Aorta (tissue), 5 donors: ENCODE measurements around the gene FZD4. TPM values are rescaled to one million over a fixed set of nuclear protein-coding genes. Genes with fewer than 3 reads are reported as not detected.
"Not testable (repeated sequence)": the region's sequence is repeated elsewhere in the genome, so short reads cannot be mapped to it uniquely, and the experiment has no call there.

Experiments used
- ATAC-seq: fragments of 200-7000 bp; cut with Tn5 transposase; one replicate; pipeline ENCODE4 v1.9.1; 2022; ENCODE audit warnings: moderate library complexity; ENCODE audit not compliant: low FRiP score
- DNase-seq, 2 donors: peaks; one replicate each; pipeline ENCODE4 v3.0.0-alpha.2; 2020
- H3K27ac ChIP-seq, 2 donors: one replicate each; pipeline ENCODE4 v1.5.1; 2013; ENCODE audit warnings: low read length in 2 of 2, mild to moderate bottlenecking in 2 of 2, moderate library complexity in 2 of 2, control low read depth in 1 of 2, inconsistent platforms in 1 of 2, low read depth in 1 of 2
- H3K27me3 ChIP-seq, 2 donors: one replicate each; pipeline ENCODE4 v1.6.1; 2013; ENCODE audit warnings: control low read depth in 1 of 2, low read length in 1 of 2, mild to moderate bottlenecking in 1 of 2, moderate library complexity in 1 of 2; ENCODE audit not compliant: insufficient read depth in 2 of 2, control insufficient read depth in 1 of 2
- H3K36me3 ChIP-seq, 2 donors: one replicate each; pipeline ENCODE4 v1.6.1; 2013; ENCODE audit warnings: control low read depth in 1 of 2, low read length in 1 of 2, mild to moderate bottlenecking in 1 of 2; ENCODE audit not compliant: insufficient read depth in 2 of 2, control insufficient read depth in 1 of 2
- H3K4me1 ChIP-seq, 2 donors: one replicate each; pipeline ENCODE4 v1.6.1; 2013; ENCODE audit warnings: low read length in 2 of 2, control low read depth in 1 of 2, mild to moderate bottlenecking in 1 of 2, moderate library complexity in 1 of 2; ENCODE audit not compliant: insufficient read depth in 2 of 2, control insufficient read depth in 1 of 2
- H3K4me3 ChIP-seq, 2 donors: one replicate each; pipeline ENCODE4 v1.5.1; 2013; ENCODE audit warnings: low read length in 2 of 2, control low read depth in 1 of 2, mild to moderate bottlenecking in 1 of 2
- H3K9me3 ChIP-seq: one replicate; pipeline ENCODE4 v1.6.1; 2013; ENCODE audit warnings: mild to moderate bottlenecking, low read length; ENCODE audit not compliant: control insufficient read depth
- WGBS, 2 donors: extraction: QIAGEN DNeasy Blood & Tissue Kit; methylation state at CpG; one replicate each; pipeline ENCODE4 v1.1.7; 2013; 5-methylcytosine and 5-hydroxymethylcytosine counted together
- intact Hi-C, 2 donors: fragments of 100-400 bp; cut with DNase I; formaldehyde crosslinking; loops; one replicate each; pipeline versions ENCODE4 v1.14.2 to v1.15.0; 2022
- long read RNA-seq, 2 donors: library from polyadenylated mRNA; unstranded; transcript quantifications; one replicate each; pipeline ENCODE4 v2.0.0, GENCODE V29; 2020 to 2021
- polyA plus RNA-seq, 2 donors: library from polyadenylated mRNA; stranded (reverse); fragments of 200-250 nt; gene quantifications; one replicate each; pipeline ENCODE4 v1.2.3, GENCODE V29; 2013
- total RNA-seq, 2 donors: library from RNA; stranded (reverse); fragmentation: NEBNext Ultra II Directional; extraction: Animal tissue kit (Norgen Biotek cat#: 25700); gene quantifications; one replicate each; pipeline ENCODE4 v1.2.1, GENCODE V29; 2021
- donor health status: healthy with polysubstance abuse.
- donor health status: Bipolar disorder and iron deficiency.
- donor health status: DM: no; HTN: no; CAD: no.
- donor health status: DM: no; HTN: no; CAD: no.
- donor health status: DM: yes; HTN: yes; CAD: no.

The FZD4 gene
- total RNA-seq (10 to 100 TPM; 50.8 to 91.2 TPM), polyA plus RNA-seq (10 to 100 TPM in 1 of 2 donors, 1 to 10 TPM in 1; 4.0 to 41.9 TPM)
- long read RNA-seq, donor 1, full-length matches to known transcripts: 9 of 52 reads
- long read RNA-seq, donor 1, partial matches to known transcripts: 0 of 52 reads
- long read RNA-seq, donor 1, other reads (novel, unspliced or antisense): 43 of 52 reads
- long read RNA-seq, donor 2, full-length matches to known transcripts: 7 of 34 reads
- long read RNA-seq, donor 2, partial matches to known transcripts: 0 of 34 reads
- long read RNA-seq, donor 2, other reads (novel, unspliced or antisense): 27 of 34 reads

DNA sequence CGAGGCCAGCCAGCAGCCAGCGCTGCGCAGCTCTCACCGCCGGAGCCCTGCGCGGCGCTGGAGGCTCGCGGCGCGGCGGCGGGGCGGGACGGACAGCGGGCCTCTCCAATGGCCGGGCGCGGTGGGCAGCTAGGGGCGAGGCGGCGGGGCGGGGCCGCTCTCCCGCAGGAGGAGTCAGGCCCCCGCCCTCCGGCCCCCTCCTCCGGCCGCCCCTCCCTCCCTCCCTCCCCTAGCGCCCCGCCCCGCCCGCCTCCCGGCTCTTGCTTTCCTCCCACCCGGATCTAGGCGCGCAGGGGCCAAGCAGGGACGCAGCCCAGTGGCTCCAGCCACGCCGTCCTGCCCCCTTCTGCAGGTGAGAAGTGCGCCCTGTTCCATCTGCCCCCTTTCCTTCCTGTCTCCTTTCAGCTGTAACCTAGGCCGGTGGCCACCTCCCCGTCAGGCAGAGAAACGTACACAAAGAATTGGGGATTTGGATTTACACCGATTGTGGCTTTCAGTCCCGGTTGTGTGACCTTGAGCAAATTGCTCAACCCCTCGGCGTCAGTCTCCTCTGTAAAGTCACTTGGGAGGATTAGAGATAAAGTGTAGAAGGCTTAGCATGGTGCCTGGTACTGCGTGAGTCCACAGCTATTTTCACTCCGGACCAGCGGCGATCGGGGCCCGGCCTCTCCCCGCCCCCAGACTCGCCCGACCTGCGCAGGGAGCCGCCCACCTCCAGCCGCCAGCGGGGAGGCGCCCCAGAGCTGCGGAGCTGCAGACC is at the start of gene FZD4:
Gene FZD4, minus strand, starts transcription at position 35 of the 760 bp plus-strand sequence. CDS start 310 bp downstream, outside the sequence.
- DNase-seq (peak; percentile 94 to 96), ATAC-seq (peak; percentile 94)
- WGBS, 2 donors: 0% methylated on average over 28 to 63 of the region's 64 CpGs
- Histone ChIP-seq H3K9me3 (no peaks in the 10 kb centered on the region), H3K27ac (peak within 1 kb of the TSS; percentile 34 to 75), H3K36me3 (peaks cover 5 to 7% of the 10 kb centered on the region in 2 donors), H3K4me3 (peak within 1 kb of the TSS; percentile 94 to 98), H3K4me1 (peaks cover 0 to 8% of the 10 kb centered on the region in 2 donors), H3K27me3 (no peaks in the 10 kb centered on the region)
- intact Hi-C loops: loop anchor here (2.0 to 5.0 kb wide), 4 partner anchors 21 to 83 kb away; partner anchors contain the start of gene TMEM135 (in 1 of the 2)

DNA sequence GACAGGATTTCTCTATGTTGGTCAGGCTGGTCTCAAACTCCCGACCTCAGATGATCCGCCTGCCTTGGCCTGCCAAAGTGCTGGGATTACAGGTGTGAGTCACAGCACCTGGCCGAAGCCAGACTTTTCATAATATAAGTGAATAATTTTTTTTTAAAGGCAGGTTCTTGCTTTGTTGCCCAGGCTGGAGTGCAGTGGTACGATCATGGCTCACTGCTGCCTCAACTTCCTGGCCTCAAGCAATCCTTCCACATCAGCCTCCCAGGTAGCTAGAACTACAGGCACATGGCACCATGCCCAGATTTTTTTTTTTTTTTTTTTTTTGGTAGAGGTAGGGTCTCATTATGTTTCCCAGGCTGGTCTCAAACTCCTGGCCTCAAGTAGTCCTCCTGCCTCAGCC is 49.1 kb upstream of the FZD4 start:
- ATAC-seq, H3K36me3 ChIP-seq, H3K27me3 ChIP-seq, H3K27ac ChIP-seq, H3K9me3 ChIP-seq, DNase-seq, H3K4me1 ChIP-seq, H3K4me3 ChIP-seq, intact Hi-C loops: not testable (repeated sequence)
- 93 to 98% methylated on average over 4 of the region's 4 CpGs for WGBS, 2 donors

- H3K36me3 ChIP-seq: no peaks in the 10 kb centered on the region
- H3K27ac ChIP-seq: no peak overlapping the region
- H3K27me3 ChIP-seq: no peaks in the 10 kb centered on the region
- peaks cover 4% of the 10 kb centered on the region in 2 donors for H3K4me1 ChIP-seq
- H3K9me3 ChIP-seq: no peaks in the 10 kb centered on the region
- ATAC-seq (no peak), DNase-seq (no peak)
- H3K4me3 ChIP-seq: no peak overlapping the region
- intact Hi-C loops: no loop called here
- 94 to 98% methylated on average over 1 of the region's 1 CpG for WGBS, 2 donors
These were observed 47.7 kb upstream of the FZD4 start for GRCh38 chr11:87002918-87003317.

GRCh38 chr11:86999859-87000753 is 44.9 kb upstream of the FZD4 start:
- peak overlapping the region in 1 of 2 donors; percentile 75 for H3K27ac ChIP-seq
- H3K27me3 ChIP-seq: no peaks in the 10 kb centered on the region
- DNase-seq: no peak
- H3K9me3 ChIP-seq: no peaks in the 10 kb centered on the region
- ATAC-seq: peak; percentile 46
- H3K4me3 ChIP-seq: no peak overlapping the region
- WGBS, 2 donors: 41 to 54% methylated on average over 5 of the region's 5 CpGs
- H3K36me3 ChIP-seq: no peaks in the 10 kb centered on the region
- intact Hi-C loops: no loop called here
- peaks cover 2 to 4% of the 10 kb centered on the region in 2 donors for H3K4me1 ChIP-seq

DNA sequence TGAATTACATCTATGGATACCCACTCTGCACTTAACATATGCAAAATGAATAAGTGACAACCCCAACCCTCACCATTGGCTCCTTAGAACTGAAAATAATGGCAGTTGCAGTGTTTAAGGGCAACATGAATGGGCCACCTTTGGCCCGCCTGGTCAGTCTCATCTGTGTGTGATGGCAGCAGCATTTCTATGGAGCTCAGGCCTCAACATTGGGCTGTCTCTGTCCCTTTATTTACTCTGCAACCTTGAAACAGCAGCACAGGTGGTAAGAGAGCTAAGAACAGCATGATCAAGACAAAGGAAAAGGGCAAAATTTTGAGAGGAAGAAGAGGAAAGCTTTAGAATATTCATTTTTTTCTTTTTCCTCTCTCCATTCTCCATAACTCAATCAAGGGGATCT is 44.2 kb upstream of the FZD4 start:
- 97 to 99% methylated on average over 1 of the region's 1 CpG for WGBS, 2 donors
- no peaks in the 10 kb centered on the region for H3K9me3 ChIP-seq

GRCh38 chr11:86996953-86997570 is 41.9 kb upstream of the FZD4 start:
- peaks cover 2 to 4% of the 10 kb centered on the region in 2 donors for H3K4me1 ChIP-seq
- H3K27me3 ChIP-seq: no peaks in the 10 kb centered on the region
- DNase-seq (no peak), ATAC-seq (no peak)
- no peak overlapping the region for H3K4me3 ChIP-seq
- no peaks in the 10 kb centered on the region for H3K9me3 ChIP-seq
- intact Hi-C loops: no loop called here
- 97 to 99% methylated on average over 1 of the region's 1 CpG for WGBS, 2 donors
- H3K27ac ChIP-seq: no peak overlapping the region
- no peaks in the 10 kb centered on the region for H3K36me3 ChIP-seq

More for the DNA sequence above, 44.2 kb upstream of the FZD4 start:
- Histone ChIP-seq H3K36me3 (no peaks in the 10 kb centered on the region), H3K4me3 (no peak overlapping the region), H3K27me3 (no peaks in the 10 kb centered on the region), H3K4me1 (peaks cover 2 to 4% of the 10 kb centered on the region in 2 donors), H3K27ac (no peak overlapping the region)
- intact Hi-C loops: no loop called here
- no peak for ATAC-seq
- DNase-seq: no peak

DNA sequence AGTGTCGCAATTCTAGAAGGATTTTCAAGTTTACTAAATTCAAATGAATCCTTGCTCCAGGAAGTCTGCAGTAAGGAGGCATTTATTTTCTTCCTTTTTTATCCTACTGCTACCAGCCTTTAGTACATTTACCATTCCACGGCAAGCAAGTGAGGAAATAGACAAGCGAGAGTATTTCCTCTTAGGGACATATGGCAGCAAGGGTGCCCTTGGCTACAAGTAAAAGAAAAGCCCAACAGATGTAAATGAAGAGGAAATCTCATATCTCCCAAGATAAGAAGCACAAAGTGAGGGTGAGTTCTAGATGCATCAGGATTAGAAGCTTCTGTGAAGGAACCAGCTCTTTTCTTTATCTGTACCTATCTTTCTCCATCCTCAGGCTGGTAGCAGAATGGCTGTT is 37.8 kb upstream of the FZD4 start:
- Histone ChIP-seq H3K27ac (no peak overlapping the region), H3K4me1 (peaks cover 2 to 9% of the 10 kb centered on the region in 2 donors), H3K27me3 (no peaks in the 10 kb centered on the region), H3K36me3 (no peaks in the 10 kb centered on the region), H3K9me3 (no peaks in the 10 kb centered on the region), H3K4me3 (no peak overlapping the region)
- DNase-seq (no peak), ATAC-seq (no peak)
- intact Hi-C loops: loop anchor here in 1 of 2 donors (5.0 kb wide), 1 partner anchor 36 kb away; the partner anchor contains the start of gene FZD4
- 86 to 92% methylated on average over 3 of the region's 3 CpGs for WGBS, 2 donors

- not testable (repeated sequence) for H3K4me1 ChIP-seq, H3K9me3 ChIP-seq, H3K27ac ChIP-seq, DNase-seq, H3K4me3 ChIP-seq, ATAC-seq, H3K36me3 ChIP-seq, H3K27me3 ChIP-seq
- intact Hi-C loops: loop anchor here in 1 of 2 donors (5.0 kb wide), 1 partner anchor 35 kb away; the partner anchor contains the start of gene FZD4
- WGBS, 2 donors: 96 to 97% methylated on average over 4 of the region's 4 CpGs
These were observed 37.1 kb upstream of the FZD4 start for GRCh38 chr11:86992340-86992739.
